HFF-Myc (cell line): ENCODE measurements around the gene CCL27.

Experiments used
- DNase-seq: peaks from one replicate; pipeline ENCODE4 v3.0.0-alpha.2; 2011; ENCODE audit warnings: low read depth; ENCODE audit errors: extremely low read depth
- H3K4me3 ChIP-seq: replicated peaks from 2 replicates; pipeline ENCODE4 v1.5.1; 2011; ENCODE audit warnings: low read depth, mild to moderate bottlenecking, control low read depth, low read length
- CTCF ChIP-seq: IDR thresholded peaks from 2 replicates; pipeline ENCODE4 v1.5.1; 2012; ENCODE audit warnings: mild to moderate bottlenecking, low read depth, low read length, control low read depth; ENCODE audit errors: missing control alignments

CCL27 gene

GRCh38 chr9:34684816-34685215, 22.4 kb upstream of the CCL27 start:
- H3K4me3 ChIP-seq: no peak overlapping the region
- no peak for DNase-seq
- no peak for TF ChIP-seq CTCF

GRCh38 chr9:34684145-34684544, 21.7 kb upstream of the CCL27 start:
- no peak overlapping the region for H3K4me3 ChIP-seq
- TF ChIP-seq CTCF: no peak
- no peak for DNase-seq

GRCh38 chr9:34675869-34676268, 13.4 kb upstream of the CCL27 start:
- no peak for DNase-seq
- TF ChIP-seq CTCF: no peak
- no peak overlapping the region for H3K4me3 ChIP-seq

GRCh38 chr9:34675048-34675714, 12.7 kb upstream of the CCL27 start:
- H3K4me3 ChIP-seq: no peak overlapping the region
- DNase-seq: peak; percentile 53
- peak; percentile 97 for TF ChIP-seq CTCF

GRCh38 chr9:34674440-34674839, 12.0 kb upstream of the CCL27 start:
- H3K4me3 ChIP-seq: no peak overlapping the region
- no peak for DNase-seq
- TF ChIP-seq CTCF: no peak

- H3K4me3 ChIP-seq: no peak overlapping the region
- no peak for TF ChIP-seq CTCF
- DNase-seq: no peak
These were observed 8.8 kb upstream of the CCL27 start for GRCh38 chr9:34671307-34671706.
